Activated CD8-positive, alpha-beta T cell treated with anti-CD3 and anti-CD28 coated beads for 36 hours (primary cell): ENCODE data around the gene TTC28. TPM values are rescaled to one million over a fixed set of nuclear protein-coding genes. Genes with fewer than 3 reads are reported as not detected.

Experiments
- ATAC-seq: fragments of 200-7000 bp; cut with Tn5 transposase; one replicate; pipeline ENCODE4 v1.10.0; 2021; ENCODE audit warnings: mild to moderate bottlenecking, moderate library complexity
- CTCF ChIA-PET: fragments of 350-600 bp; sonication (Branson Sonifier 250); formaldehyde crosslinking; loops from one replicate; lab custom pipeline; 2021; ENCODE audit warnings: antibody characterized with exemption; lab: Charles Lee
- POLR2A ChIA-PET: fragments of 350-600 bp; sonication (Branson Sonifier 250); formaldehyde crosslinking; loops from one replicate; lab custom pipeline; 2021; ENCODE audit warnings: antibody characterized with exemption; lab: Charles Lee
- DNase-seq: peaks from one replicate; pipeline ENCODE4 v3.0.0-alpha.2; 2020
- H3K27ac Mint-ChIP-seq: one replicate; pipeline ENCODE4 v1.8.0; 2021; ENCODE audit warnings: mild to moderate bottlenecking, mixed read lengths
- H3K27me3 Mint-ChIP-seq: one replicate; pipeline ENCODE4 v1.8.0; 2021; ENCODE audit warnings: mixed read lengths
- H3K36me3 Mint-ChIP-seq: one replicate; pipeline ENCODE4 v1.8.0; 2021; ENCODE audit warnings: low read depth, mixed read lengths
- H3K4me1 Mint-ChIP-seq: one replicate; pipeline ENCODE4 v1.8.0; 2021; ENCODE audit warnings: low read depth, mixed read lengths
- H3K4me3 Mint-ChIP-seq: one replicate; pipeline ENCODE4 v1.8.0; 2021; ENCODE audit warnings: mild to moderate bottlenecking, moderate library complexity, mixed read lengths
- H3K9me3 Mint-ChIP-seq: one replicate; pipeline ENCODE4 v1.8.0; 2021; ENCODE audit warnings: mixed read lengths
- intact Hi-C: fragments of 100-400 bp; cut with micrococcal nuclease; formaldehyde crosslinking; loops from one replicate; pipeline ENCODE4 v1.10.0; 2022
- total RNA-seq, 2 experiments: library from RNA; stranded (reverse); gene quantifications; one replicate each; pipeline ENCODE4 v1.2.3, GENCODE V29; 2021
- TF ChIP-seq, protein P1 (sequence below): fragments of 200-600 bp; IDR thresholded peaks from one replicate; pipeline ENCODE4 v1.8.0; 2022; ENCODE audit warnings: antibody characterized with exemption, mild to moderate bottlenecking

Gene TTC28
- total RNA-seq, 2 experiments from 2014 or later: 0.58 to 1.9 TPM

DNA sequence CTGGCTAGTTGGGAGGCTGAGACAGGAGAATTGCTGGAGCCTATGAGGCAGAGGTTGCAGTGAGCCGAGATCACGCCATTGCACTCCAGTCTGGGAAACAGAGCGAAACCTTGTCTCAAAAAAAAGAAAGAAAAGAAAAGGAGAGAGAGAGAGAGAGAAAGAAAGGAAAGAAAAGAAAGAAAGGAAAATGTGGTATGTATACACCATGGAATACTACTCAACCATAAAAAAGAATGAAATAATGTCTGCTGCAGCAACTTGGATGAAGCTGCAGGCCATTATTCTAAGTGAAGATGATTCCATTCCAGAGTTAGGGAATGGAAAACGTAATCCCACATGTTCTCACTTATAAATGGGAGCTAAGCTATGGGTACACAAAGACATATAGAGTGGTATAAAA, 30.8 kb downstream of the TTC28 start:
- ATAC-seq: no peak
- H3K27me3 Mint-ChIP-seq: peaks cover 52% of the 10 kb centered on the region
- no peaks in the 10 kb centered on the region for H3K4me1 Mint-ChIP-seq
- no peak for DNase-seq
- H3K36me3 Mint-ChIP-seq: no peaks in the 10 kb centered on the region
- no peak overlapping the region for H3K27ac Mint-ChIP-seq
- H3K4me3 Mint-ChIP-seq: no peak overlapping the region
- CTCF ChIA-PET: interaction anchor here (0.8 kb wide), 1 partner anchor 392 kb away, joined by 3 read pairs; no protein-coding TSS in a partner anchor
- peaks cover 4% of the 10 kb centered on the region for H3K9me3 Mint-ChIP-seq
- TF ChIP-seq, protein P1, sequence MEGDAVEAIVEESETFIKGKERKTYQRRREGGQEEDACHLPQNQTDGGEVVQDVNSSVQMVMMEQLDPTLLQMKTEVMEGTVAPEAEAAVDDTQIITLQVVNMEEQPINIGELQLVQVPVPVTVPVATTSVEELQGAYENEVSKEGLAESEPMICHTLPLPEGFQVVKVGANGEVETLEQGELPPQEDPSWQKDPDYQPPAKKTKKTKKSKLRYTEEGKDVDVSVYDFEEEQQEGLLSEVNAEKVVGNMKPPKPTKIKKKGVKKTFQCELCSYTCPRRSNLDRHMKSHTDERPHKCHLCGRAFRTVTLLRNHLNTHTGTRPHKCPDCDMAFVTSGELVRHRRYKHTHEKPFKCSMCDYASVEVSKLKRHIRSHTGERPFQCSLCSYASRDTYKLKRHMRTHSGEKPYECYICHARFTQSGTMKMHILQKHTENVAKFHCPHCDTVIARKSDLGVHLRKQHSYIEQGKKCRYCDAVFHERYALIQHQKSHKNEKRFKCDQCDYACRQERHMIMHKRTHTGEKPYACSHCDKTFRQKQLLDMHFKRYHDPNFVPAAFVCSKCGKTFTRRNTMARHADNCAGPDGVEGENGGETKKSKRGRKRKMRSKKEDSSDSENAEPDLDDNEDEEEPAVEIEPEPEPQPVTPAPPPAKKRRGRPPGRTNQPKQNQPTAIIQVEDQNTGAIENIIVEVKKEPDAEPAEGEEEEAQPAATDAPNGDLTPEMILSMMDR: no peak
- POLR2A ChIA-PET: no interaction called here
- intact Hi-C loops: no loop called here

GRCh38 chr22:28647216-28647615, 32.4 kb downstream of the TTC28 start:
- intact Hi-C loops: no loop called here
- no peak overlapping the region for H3K4me3 Mint-ChIP-seq
- CTCF ChIA-PET: no interaction called here
- no peak for ATAC-seq
- no peak for DNase-seq
- H3K4me1 Mint-ChIP-seq: no peaks in the 10 kb centered on the region
- POLR2A ChIA-PET: no interaction called here
- H3K9me3 Mint-ChIP-seq: no peaks in the 10 kb centered on the region
- TF ChIP-seq, protein P1: no peak
- peaks cover 49% of the 10 kb centered on the region for H3K27me3 Mint-ChIP-seq
- no peaks in the 10 kb centered on the region for H3K36me3 Mint-ChIP-seq
- H3K27ac Mint-ChIP-seq: no peak overlapping the region

DNA sequence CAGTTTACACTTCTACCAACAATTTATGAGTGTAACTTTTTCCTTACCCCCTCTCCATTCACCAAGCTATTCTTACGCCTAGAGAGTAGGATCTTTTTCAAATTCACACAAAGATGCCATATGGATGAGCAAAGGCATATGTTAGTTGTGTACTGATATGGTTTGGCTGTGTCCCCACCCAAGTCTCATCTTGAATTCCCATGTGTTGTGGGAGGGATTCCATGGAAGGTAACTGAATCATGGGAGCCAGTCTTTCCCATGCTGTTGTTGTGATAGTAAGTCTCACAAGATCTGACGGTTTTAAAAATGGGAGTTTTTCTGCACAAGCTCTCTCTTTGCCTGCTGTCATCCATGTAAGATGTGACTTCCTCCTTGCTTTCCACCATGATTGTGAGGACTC, 40.3 kb downstream of the TTC28 start:
- no peaks in the 10 kb centered on the region for H3K9me3 Mint-ChIP-seq
- ATAC-seq (no peak), DNase-seq (no peak)
- no peak overlapping the region for H3K27ac Mint-ChIP-seq
- TF ChIP-seq, protein P1: no peak
- H3K4me3 Mint-ChIP-seq: no peak overlapping the region
- ChIA-PET POLR2A (interaction anchor here (0.6 kb wide), 1 partner anchor 1764 kb away, joined by 3 read pairs; no protein-coding TSS in a partner anchor), CTCF (no interaction called here)
- intact Hi-C loops: no loop called here
- no peaks in the 10 kb centered on the region for H3K36me3 Mint-ChIP-seq
- H3K4me1 Mint-ChIP-seq: no peaks in the 10 kb centered on the region
- H3K27me3 Mint-ChIP-seq: peaks cover 34% of the 10 kb centered on the region

GRCh38 chr22:28637225-28637624, 42.4 kb downstream of the TTC28 start:
- POLR2A ChIA-PET: no interaction called here
- CTCF ChIA-PET: no interaction called here
- no peak for ATAC-seq
- Mint-ChIP-seq H3K27me3 (peaks cover 33% of the 10 kb centered on the region), H3K4me1 (no peaks in the 10 kb centered on the region), H3K9me3 (no peaks in the 10 kb centered on the region), H3K27ac (no peak overlapping the region), H3K36me3 (no peaks in the 10 kb centered on the region), H3K4me3 (no peak overlapping the region)
- intact Hi-C loops: no loop called here
- no peak for DNase-seq
- TF ChIP-seq, protein P1: no peak

DNA sequence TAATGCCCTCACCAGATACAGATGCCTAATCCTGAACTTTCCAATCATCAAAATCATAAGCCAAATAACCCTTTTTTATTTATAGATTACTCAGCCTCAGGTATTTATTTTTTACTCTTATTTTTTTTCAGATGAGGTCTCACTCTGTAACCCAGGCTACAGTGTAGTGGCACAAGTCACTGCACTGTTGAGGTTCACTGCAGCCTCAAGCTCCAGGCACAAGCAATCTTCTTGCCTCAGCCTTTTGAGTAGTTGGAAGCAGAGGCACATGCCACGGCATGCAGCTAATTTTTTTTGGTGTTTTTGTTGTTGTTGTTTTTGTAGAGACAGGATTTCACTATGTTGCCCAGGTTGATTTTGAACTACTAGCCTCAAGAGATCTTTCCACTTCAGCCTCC, 49.5 kb downstream of the TTC28 start:
- TF ChIP-seq, protein P1: no peak
- intact Hi-C loops: no loop called here
- no peak overlapping the region for H3K4me3 Mint-ChIP-seq
- H3K36me3 Mint-ChIP-seq: no peaks in the 10 kb centered on the region
- ATAC-seq (no peak), DNase-seq (no peak)
- ChIA-PET POLR2A (no interaction called here), CTCF (interaction anchor here (1.5 kb wide), 1 partner anchor 11 kb away, joined by 3 read pairs; no protein-coding TSS in a partner anchor)
- H3K4me1 Mint-ChIP-seq: no peaks in the 10 kb centered on the region
- H3K27ac Mint-ChIP-seq: no peak overlapping the region
- no peaks in the 10 kb centered on the region for H3K9me3 Mint-ChIP-seq
- H3K27me3 Mint-ChIP-seq: peaks cover 34% of the 10 kb centered on the region
